ENCODE measurements around the gene RRBP1. TPM values are rescaled to one million over a fixed set of nuclear protein-coding genes. Genes with fewer than 3 reads are reported as not detected.

RRBP1 gene
- total RNA-seq, 1 donor from 2014 or later, result 73.1 TPM

- no peak for TF ChIP-seq CTCF (conservative IDR thresholded peaks at IDR 0.05; ENCODE audit: low read depth, low read length)
- H3K4me3 ChIP-seq (ENCODE audit: low read depth, low read length), result no peak overlapping the region
Observed at GRCh38 chr20:17691758-17692157, 9.7 kb upstream of the RRBP1 start.

GRCh38 chr20:17690144-17690543 is 8.1 kb upstream of the RRBP1 start:
- TF ChIP-seq CTCF (conservative IDR thresholded peaks at IDR 0.05; ENCODE audit: low read depth, low read length), result no peak
- DNase-seq (ENCODE audit: low read depth), result no peak
- no peak overlapping the region for H3K4me3 ChIP-seq (ENCODE audit: low read depth, low read length)

More at GRCh38 chr20:17691758-17692157, 9.7 kb upstream of the RRBP1 start:
- no peak for DNase-seq (ENCODE audit: low read depth)

- no peak for TF ChIP-seq CTCF (conservative IDR thresholded peaks at IDR 0.05; ENCODE audit: low read depth, low read length)
- H3K4me3 ChIP-seq (ENCODE audit: low read depth, low read length), result no peak overlapping the region
- DNase-seq (ENCODE audit: low read depth), result no peak
Observed at GRCh38 chr20:17688965-17689364, 6.9 kb upstream of the RRBP1 start.

GRCh38 chr20:17687800-17688199 is 5.8 kb upstream of the RRBP1 start:
- TF ChIP-seq CTCF (conservative IDR thresholded peaks at IDR 0.05; ENCODE audit: low read depth, low read length), result no peak
- no peak for DNase-seq (ENCODE audit: low read depth)
- no peak overlapping the region for H3K4me3 ChIP-seq (ENCODE audit: low read depth, low read length)

GRCh38 chr20:17685168-17685567 is 3.1 kb upstream of the RRBP1 start:
- DNase-seq (ENCODE audit: low read depth), result no peak
- TF ChIP-seq CTCF (conservative IDR thresholded peaks at IDR 0.05; ENCODE audit: low read depth, low read length), result no peak
- H3K4me3 ChIP-seq (ENCODE audit: low read depth, low read length), result no peak overlapping the region

GRCh38 chr20:17684077-17684888 is 2.2 kb upstream of the RRBP1 start:
- H3K4me3 ChIP-seq (ENCODE audit: low read depth, low read length), result no peak overlapping the region
- no peak for DNase-seq (ENCODE audit: low read depth)
- no peak for TF ChIP-seq CTCF (conservative IDR thresholded peaks at IDR 0.05; ENCODE audit: low read depth, low read length)

Data from epithelial cell of proximal tubule (primary cell).